ENCODE measurements around the gene ANKRD36C.
"Not testable (repeated sequence)": the region's sequence is repeated elsewhere in the genome, so short reads cannot be mapped to it uniquely, and the experiment has no call there.

The ANKRD36C gene

DNA sequence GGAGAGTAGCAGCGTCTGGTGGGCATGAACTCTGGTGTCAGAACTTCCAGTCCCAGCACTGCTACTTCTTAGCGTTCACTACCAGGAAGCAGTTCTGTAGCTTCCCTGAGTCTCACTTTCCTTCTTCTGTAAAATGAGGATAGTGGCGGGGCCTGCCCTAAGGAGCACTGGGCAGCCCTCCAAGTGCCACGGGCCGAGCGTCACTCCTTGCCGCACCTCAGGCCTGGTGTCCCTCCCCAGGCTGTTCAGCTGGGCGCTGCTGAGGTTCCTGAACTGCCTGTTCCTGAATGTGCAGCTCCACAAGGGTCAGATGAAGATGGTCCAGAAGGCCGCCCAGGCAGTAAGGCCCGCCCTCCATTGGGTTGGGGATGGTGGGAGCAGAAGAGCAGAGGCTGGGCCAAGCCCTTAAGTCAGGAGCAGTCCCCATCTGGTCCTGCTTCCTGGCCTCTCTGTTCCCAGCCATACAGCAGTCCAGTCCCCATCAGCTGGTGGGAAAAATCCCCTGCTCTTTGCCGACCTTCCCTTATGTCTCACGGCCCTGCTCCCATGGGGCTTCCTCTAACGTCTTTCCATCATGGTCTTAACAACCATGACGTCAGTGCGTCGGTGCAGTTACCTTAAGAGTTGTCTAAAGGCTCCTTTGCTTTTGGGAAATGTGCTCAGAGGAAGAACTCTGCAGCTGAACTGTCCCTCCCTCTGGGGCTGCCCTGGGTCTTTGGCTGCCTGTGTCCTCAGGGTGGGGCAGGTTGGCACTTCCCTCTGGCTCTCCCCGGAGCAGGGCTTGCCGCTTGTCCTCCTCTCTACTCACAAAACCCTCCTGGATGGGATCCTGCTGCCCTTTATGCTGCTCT, 195.2 kb downstream of the ANKRD36C start:
- DNase-seq, result not testable (repeated sequence)

GRCh38 chr2:95793970-95794369, 197.7 kb downstream of the ANKRD36C start:
- not testable (repeated sequence) for DNase-seq

DNA sequence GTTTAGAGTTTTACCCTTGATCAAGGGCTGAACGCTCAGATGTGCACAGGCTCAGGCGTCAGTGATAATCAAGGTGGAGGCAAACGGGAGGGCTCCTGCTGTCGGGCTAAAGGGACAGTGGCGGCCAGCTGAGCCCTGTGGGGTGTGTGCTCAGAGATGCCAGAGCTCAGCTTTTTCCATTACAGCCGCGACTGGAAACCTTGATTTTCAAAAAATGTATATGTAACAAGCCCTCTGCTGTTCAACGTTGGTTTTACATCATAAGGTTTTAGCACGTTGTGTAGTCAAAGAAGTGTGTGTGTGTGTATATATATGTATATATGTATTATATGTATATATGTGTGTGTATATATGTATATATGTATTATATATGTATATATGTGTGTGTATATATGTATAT, 201.4 kb downstream of the ANKRD36C start:
- DNase-seq, result not testable (repeated sequence)

DNA sequence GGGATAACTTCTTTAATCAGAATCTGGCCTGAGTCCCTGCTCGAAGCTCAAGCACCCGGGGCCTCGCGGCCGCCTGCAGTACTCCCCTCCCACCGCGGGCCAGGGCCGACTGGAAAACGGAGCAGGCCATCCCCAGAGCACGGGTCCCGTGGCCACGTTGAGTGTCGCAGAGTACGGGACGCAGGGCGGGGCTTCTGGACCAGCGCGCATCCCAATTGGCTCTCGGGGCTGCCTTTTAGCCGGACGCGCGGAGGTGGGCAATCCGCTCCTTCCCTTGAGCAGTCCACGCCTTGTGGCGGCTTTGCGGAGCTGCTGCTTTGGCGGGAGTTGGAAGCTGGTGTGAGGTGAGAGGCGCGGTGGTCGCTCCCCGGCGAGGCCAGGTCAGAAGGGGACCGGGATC, 202.2 kb downstream of the ANKRD36C start:
- not testable (repeated sequence) for DNase-seq

DNA sequence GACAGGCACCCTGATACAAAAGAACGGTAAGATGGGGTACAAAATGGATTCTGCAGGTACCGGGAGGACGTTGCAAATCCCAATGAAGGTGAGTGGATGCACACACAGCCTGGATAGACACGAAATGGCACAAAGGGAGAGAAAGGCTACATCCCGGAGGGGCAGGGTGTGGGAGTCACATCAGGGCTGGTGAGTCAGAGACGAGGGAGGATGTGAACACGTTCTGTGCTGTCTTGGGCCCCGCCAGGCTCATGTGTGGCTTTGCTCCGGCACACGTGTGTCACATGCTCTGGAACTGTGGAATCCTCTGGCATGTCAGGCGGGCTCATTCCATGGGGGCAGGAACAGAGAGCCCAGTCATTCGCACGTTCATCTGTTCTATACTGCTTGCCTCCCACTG, 203.0 kb downstream of the ANKRD36C start:
- DNase-seq, result not testable (repeated sequence)

Data from T-helper 2 cell (primary cell).